Hepatocyte (in vitro differentiated cells): ENCODE data around the gene ALG8. TPM values are rescaled to one million over a fixed set of nuclear protein-coding genes. Genes with fewer than 3 reads are reported as not detected.

ENCODE experiments used
- DNase-seq: peaks from one replicate; pipeline ENCODE4 v3.0.0-alpha.2; 2016; ENCODE audit warnings: low spot score
- H2AFZ ChIP-seq: fragments of 200-600 bp; sonication (generic); 2 replicates; pipeline ENCODE4 v1.6.0; 2016; ENCODE audit warnings: antibody characterized with exemption, mild to moderate bottlenecking
- H3K27ac ChIP-seq: fragments of 200-600 bp; sonication (generic); 2 replicates; pipeline ENCODE4 v1.5.1; 2016; ENCODE audit warnings: mild to moderate bottlenecking
- H3K27me3 ChIP-seq: fragments of 200-600 bp; sonication (generic); 2 replicates; pipeline ENCODE4 v1.6.1; 2016
- H3K36me3 ChIP-seq: fragments of 200-600 bp; sonication (generic); replicated peaks from 2 replicates; pipeline ENCODE4 v1.5.1; 2016; ENCODE audit warnings: low read depth; ENCODE audit not compliant: insufficient read depth
- H3K4me1 ChIP-seq: fragments of 200-600 bp; sonication (generic); 2 replicates; pipeline ENCODE4 v1.5.1; 2016; ENCODE audit warnings: mild to moderate bottlenecking, moderate library complexity; ENCODE audit not compliant: insufficient read depth
- H3K4me2 ChIP-seq: fragments of 200-600 bp; sonication (generic); 2 replicates; pipeline ENCODE4 v1.6.0; 2016
- H3K4me3 ChIP-seq: fragments of 200-600 bp; sonication (generic); 2 replicates; pipeline ENCODE4 v1.5.1; 2016; ENCODE audit warnings: mild to moderate bottlenecking
- H3K79me2 ChIP-seq: fragments of 200-600 bp; sonication (generic); 2 replicates; pipeline ENCODE4 v1.6.0; 2017; ENCODE audit warnings: mild to moderate bottlenecking
- H3K9me2 ChIP-seq: fragments of 200-600 bp; sonication (generic); replicated peaks from 2 replicates; pipeline ENCODE4 v1.6.0; 2017; ENCODE audit warnings: mild to moderate bottlenecking; ENCODE audit not compliant: insufficient read depth
- H3K9me3 ChIP-seq: fragments of 200-600 bp; sonication (generic); 2 replicates; pipeline ENCODE4 v1.5.1; 2016; ENCODE audit warnings: low read depth, mild to moderate bottlenecking
- H4K20me1 ChIP-seq: fragments of 200-600 bp; sonication (generic); 2 replicates; pipeline ENCODE4 v1.6.0; 2016; ENCODE audit warnings: mild to moderate bottlenecking; ENCODE audit not compliant: insufficient read depth, poor library complexity, severe bottlenecking
- EZH2 ChIP-seq: fragments of 200-600 bp; sonication (generic); IDR thresholded peaks from 2 replicates; pipeline ENCODE4 v1.6.1; 2016; ENCODE audit warnings: antibody characterized with exemption, mild to moderate bottlenecking, borderline replicate concordance
- EZH2phosphoT487 ChIP-seq: fragments of 200-600 bp; sonication (generic); IDR thresholded peaks from one replicate; pipeline ENCODE4 v1.6.1; 2018; ENCODE audit warnings: antibody characterized with exemption, mild to moderate bottlenecking, low read depth, moderate library complexity; ENCODE audit not compliant: unreplicated experiment, severe bottlenecking
- WGBS: methylation state at CpG from one replicate; pipeline ENCODE4 v1.1.6; 2016; ENCODE audit warnings: low lambda C conversion rate; ENCODE audit errors: missing lambda C conversion rate; 5-methylcytosine and 5-hydroxymethylcytosine counted together
- polyA plus RNA-seq: library from polyadenylated mRNA; unstranded; fragments of >200 nt; fragmentation: Nextera tagmentation; extraction: Ambion mirVana; gene quantifications from 2 replicates; pipeline ENCODE4 v1.2.1, GENCODE V29; 2016
- total RNA-seq: library from RNA; depleted of rRNA; stranded (reverse); fragments of >200 nt; gene quantifications from 2 replicates; pipeline ENCODE4 v1.2.3, GENCODE V29; 2014
- TF ChIP-seq, protein P1 (sequence below): fragments of 200-600 bp; sonication (generic); IDR thresholded peaks from 2 replicates; pipeline ENCODE4 v1.5.1; 2016; ENCODE audit warnings: antibody characterized with exemption, mild to moderate bottlenecking; ENCODE audit not compliant: poor library complexity

ALG8 gene
- total and polyA plus RNA-seq, 2 experiments from 2014 or later: 43.1 to 74.3 TPM

DNA sequence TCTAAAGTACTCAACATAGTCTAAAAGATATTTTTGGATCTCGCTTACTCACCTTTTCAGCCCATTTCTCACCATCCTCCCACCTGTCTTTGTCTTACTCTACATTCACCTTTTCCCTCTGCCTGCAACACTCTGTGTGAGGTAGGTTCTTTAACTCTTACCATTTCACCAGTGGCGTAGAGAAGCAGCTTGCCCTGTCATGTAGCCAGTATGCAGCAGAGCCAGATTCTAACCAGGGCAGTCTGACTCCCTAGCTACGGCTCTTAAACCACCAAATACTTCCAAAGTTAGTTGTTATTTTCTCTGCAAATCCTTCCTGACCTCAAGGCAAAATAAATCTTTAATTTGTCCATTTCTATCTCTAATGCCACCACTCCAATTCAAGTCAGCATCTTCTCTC is 7.5 kb downstream of the ALG8 start:
- 97% methylated on average over 3 of the region's 3 CpGs for WGBS
- Histone ChIP-seq H3K4me1 (no peaks in the 10 kb centered on the region), H3K36me3 (no peaks in the 10 kb centered on the region), H3K27ac (no peak overlapping the region), H4K20me1 (no peaks in the 10 kb centered on the region), H3K9me3 (no peaks in the 10 kb centered on the region), H3K27me3 (no peaks in the 10 kb centered on the region), H3K9me2 (no peaks in the 10 kb centered on the region), H2AFZ (no peak overlapping the region), H3K4me3 (no peak overlapping the region), H3K4me2 (no peak overlapping the region), H3K79me2 (peaks cover 7% of the 10 kb centered on the region)
- DNase-seq: no peak
- TF ChIP-seq, protein P1, sequence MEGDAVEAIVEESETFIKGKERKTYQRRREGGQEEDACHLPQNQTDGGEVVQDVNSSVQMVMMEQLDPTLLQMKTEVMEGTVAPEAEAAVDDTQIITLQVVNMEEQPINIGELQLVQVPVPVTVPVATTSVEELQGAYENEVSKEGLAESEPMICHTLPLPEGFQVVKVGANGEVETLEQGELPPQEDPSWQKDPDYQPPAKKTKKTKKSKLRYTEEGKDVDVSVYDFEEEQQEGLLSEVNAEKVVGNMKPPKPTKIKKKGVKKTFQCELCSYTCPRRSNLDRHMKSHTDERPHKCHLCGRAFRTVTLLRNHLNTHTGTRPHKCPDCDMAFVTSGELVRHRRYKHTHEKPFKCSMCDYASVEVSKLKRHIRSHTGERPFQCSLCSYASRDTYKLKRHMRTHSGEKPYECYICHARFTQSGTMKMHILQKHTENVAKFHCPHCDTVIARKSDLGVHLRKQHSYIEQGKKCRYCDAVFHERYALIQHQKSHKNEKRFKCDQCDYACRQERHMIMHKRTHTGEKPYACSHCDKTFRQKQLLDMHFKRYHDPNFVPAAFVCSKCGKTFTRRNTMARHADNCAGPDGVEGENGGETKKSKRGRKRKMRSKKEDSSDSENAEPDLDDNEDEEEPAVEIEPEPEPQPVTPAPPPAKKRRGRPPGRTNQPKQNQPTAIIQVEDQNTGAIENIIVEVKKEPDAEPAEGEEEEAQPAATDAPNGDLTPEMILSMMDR: no peak
- TF ChIP-seq EZH2: no peak
- no peak for TF ChIP-seq EZH2phosphoT487

DNA sequence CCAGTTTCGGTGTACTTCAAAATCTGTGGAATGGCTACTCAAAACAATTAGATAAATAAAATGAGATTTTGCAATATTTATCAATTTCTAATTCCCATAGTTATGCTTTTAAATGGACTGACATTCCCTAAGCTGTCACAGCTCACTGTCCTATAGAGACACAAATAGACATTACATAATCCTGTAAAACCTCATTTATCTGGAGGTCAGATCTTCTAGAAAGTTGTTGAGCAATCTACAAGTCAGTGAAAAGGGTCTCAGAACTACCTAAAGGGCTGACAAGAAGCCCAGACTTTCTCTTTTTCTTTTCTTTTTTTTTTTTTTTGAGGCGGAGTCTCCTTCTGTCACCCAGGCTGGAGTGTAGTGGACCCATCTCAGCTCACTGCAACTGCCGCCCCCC is 12.0 kb downstream of the ALG8 start:
- no peaks in the 10 kb centered on the region for H3K9me2 ChIP-seq
- 100% methylated on average over 2 of the region's 3 CpGs for WGBS
- no peaks in the 10 kb centered on the region for H3K36me3 ChIP-seq
- no peak overlapping the region for H2AFZ ChIP-seq
- H3K4me2 ChIP-seq: no peak overlapping the region
- no peaks in the 10 kb centered on the region for H4K20me1 ChIP-seq
- DNase-seq: no peak
- TF ChIP-seq EZH2phosphoT487 (no peak), EZH2 (no peak)
- TF ChIP-seq, protein P1: no peak
- no peaks in the 10 kb centered on the region for H3K27me3 ChIP-seq
- H3K79me2 ChIP-seq: no peaks in the 10 kb centered on the region
- H3K9me3 ChIP-seq: no peaks in the 10 kb centered on the region
- H3K27ac ChIP-seq: no peak overlapping the region
- no peaks in the 10 kb centered on the region for H3K4me1 ChIP-seq
- H3K4me3 ChIP-seq: no peak overlapping the region

DNA sequence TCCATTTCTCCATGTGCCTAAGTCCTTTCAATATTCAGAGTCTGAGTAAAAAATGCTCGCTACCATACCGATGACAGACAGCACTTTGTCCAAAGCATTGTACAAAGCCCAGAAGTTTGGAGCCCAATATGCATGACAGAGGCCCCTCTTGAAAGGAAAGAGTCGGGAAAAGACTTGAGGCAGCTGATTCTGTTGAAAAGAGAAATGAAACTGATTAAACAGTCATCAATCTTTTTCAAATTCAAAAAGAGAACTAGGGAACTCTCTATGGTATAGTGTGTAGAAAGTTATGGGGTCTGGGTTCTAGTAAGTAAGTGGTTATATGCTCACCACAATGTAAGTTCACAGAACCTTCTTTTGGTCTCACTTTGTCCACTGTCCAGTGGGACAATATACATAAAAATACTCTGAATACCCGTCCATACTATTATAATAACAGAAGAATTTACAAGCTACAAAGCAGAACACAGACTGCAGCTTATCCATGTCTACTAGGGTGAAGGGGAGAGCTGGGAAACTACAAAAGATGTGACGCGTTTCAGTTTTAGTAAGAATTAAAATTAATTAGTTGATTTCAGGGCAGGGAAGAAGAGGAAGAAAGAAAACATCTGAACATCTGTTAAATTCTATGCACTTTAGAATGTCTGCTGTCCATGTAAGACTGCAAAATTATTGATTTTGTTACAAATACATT is 26.7 kb downstream of the ALG8 start:
- 95% methylated on average over 6 of the region's 6 CpGs for WGBS
- Histone ChIP-seq H3K4me1 (no peaks in the 10 kb centered on the region), H3K27ac (no peak overlapping the region), H3K4me2 (no peak overlapping the region), H3K9me3 (no peaks in the 10 kb centered on the region), H3K79me2 (no peaks in the 10 kb centered on the region), H3K9me2 (no peaks in the 10 kb centered on the region), H4K20me1 (no peaks in the 10 kb centered on the region), H2AFZ (no peak overlapping the region), H3K4me3 (no peak overlapping the region), H3K36me3 (no peaks in the 10 kb centered on the region), H3K27me3 (no peaks in the 10 kb centered on the region)
- no peak for DNase-seq
- TF ChIP-seq EZH2 (no peak), EZH2phosphoT487 (no peak)
- TF ChIP-seq, protein P1: no peak

DNA sequence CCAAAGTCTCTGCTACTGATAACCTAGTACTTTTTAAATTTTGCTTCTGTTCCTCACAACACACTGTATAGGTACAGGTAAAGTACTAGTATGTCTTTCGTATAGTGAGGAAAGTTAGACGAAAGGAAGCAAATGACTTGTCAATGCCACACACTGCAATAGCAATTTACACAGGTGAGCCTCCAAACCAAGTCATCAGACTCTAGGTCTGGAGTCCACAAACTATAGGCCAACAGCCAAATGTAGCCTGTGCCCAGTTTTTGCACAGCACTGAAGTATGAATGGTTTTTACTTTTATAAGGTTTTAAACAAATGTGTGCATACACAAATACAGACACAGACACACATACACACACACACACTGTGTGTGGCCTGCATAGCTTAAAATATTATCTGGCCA is 28.1 kb downstream of the ALG8 start:
- Histone ChIP-seq H3K4me1 (no peaks in the 10 kb centered on the region), H3K4me3 (no peak overlapping the region), H2AFZ (no peak overlapping the region), H3K36me3 (no peaks in the 10 kb centered on the region), H3K27ac (no peak overlapping the region), H3K9me3 (no peaks in the 10 kb centered on the region), H3K27me3 (no peaks in the 10 kb centered on the region), H3K4me2 (no peak overlapping the region), H3K79me2 (no peaks in the 10 kb centered on the region), H3K9me2 (no peaks in the 10 kb centered on the region), H4K20me1 (no peaks in the 10 kb centered on the region)
- 96% methylated on average over 2 of the region's 2 CpGs for WGBS
- TF ChIP-seq, protein P1: no peak
- TF ChIP-seq EZH2phosphoT487 (no peak), EZH2 (no peak)
- no peak for DNase-seq
